Measurements from ENCODE around the gene DTD1. TPM values are rescaled to one million over a fixed set of nuclear protein-coding genes. Genes with fewer than 3 reads are reported as not detected.
"Not testable (repeated sequence)": the region's sequence is repeated elsewhere in the genome, so short reads cannot be mapped to it uniquely, and the experiment has no call there.

DTD1 gene
- total RNA-seq, 1 donor from 2014 or later, result 20.1 TPM

GRCh38 chr20:18738888-18739287 is 151.0 kb downstream of the DTD1 start:
- intact Hi-C loops (cut with micrococcal nuclease), result no loop called here

- intact Hi-C loops (cut with micrococcal nuclease), result no loop called here
These were observed 151.9 kb downstream of the DTD1 start for GRCh38 chr20:18739751-18740166.

GRCh38 chr20:18740726-18741125 is 152.9 kb downstream of the DTD1 start:
- intact Hi-C loops (cut with micrococcal nuclease), result no loop called here

- intact Hi-C loops (cut with micrococcal nuclease), result no loop called here
These were observed 155.0 kb downstream of the DTD1 start for GRCh38 chr20:18742841-18743240.

- intact Hi-C loops (cut with micrococcal nuclease), result no loop called here
These were observed 156.0 kb downstream of the DTD1 start for GRCh38 chr20:18743665-18744440.

GRCh38 chr20:18747090-18747489 is 159.2 kb downstream of the DTD1 start:
- intact Hi-C loops (cut with micrococcal nuclease), result no loop called here

- intact Hi-C loops (cut with micrococcal nuclease), result no loop called here
These were observed 161.1 kb downstream of the DTD1 start for GRCh38 chr20:18748987-18749386.

GRCh38 chr20:18749528-18749927 is 161.7 kb downstream of the DTD1 start:
- intact Hi-C loops (cut with micrococcal nuclease), result no loop called here

- intact Hi-C loops (cut with micrococcal nuclease), result no loop called here
These were observed 162.9 kb downstream of the DTD1 start for GRCh38 chr20:18750735-18751134.

GRCh38 chr20:18754030-18754652 is 166.3 kb downstream of the DTD1 start:
- intact Hi-C loops (cut with micrococcal nuclease), result no loop called here

- intact Hi-C loops (cut with micrococcal nuclease), result no loop called here
These were observed 166.8 kb downstream of the DTD1 start for GRCh38 chr20:18754653-18755045.

GRCh38 chr20:18760852-18761251 is 173.0 kb downstream of the DTD1 start:
- intact Hi-C loops (cut with micrococcal nuclease), result not testable (repeated sequence)

- intact Hi-C loops (cut with micrococcal nuclease), result no loop called here
These were observed 179.8 kb downstream of the DTD1 start for GRCh38 chr20:18767676-18768075.

- intact Hi-C loops (cut with micrococcal nuclease), result no loop called here
These were observed 185.7 kb downstream of the DTD1 start for GRCh38 chr20:18773566-18773965.

- intact Hi-C loops (cut with micrococcal nuclease), result no loop called here
These were observed 186.4 kb downstream of the DTD1 start for GRCh38 chr20:18774207-18774606.

GRCh38 chr20:18775633-18776032 is 187.8 kb downstream of the DTD1 start:
- intact Hi-C loops (cut with micrococcal nuclease), result no loop called here

GRCh38 chr20:18778690-18779392 is 191.0 kb downstream of the DTD1 start:
- intact Hi-C loops (cut with micrococcal nuclease), result no loop called here

- intact Hi-C loops (cut with micrococcal nuclease), result no loop called here
These were observed 192.7 kb downstream of the DTD1 start for GRCh38 chr20:18780385-18781130.

- intact Hi-C loops (cut with micrococcal nuclease), result no loop called here
These were observed 193.7 kb downstream of the DTD1 start for GRCh38 chr20:18781509-18781908.

- intact Hi-C loops (cut with micrococcal nuclease), result no loop called here
These were observed 195.6 kb downstream of the DTD1 start for GRCh38 chr20:18783385-18783959.

GRCh38 chr20:18787046-18787445 is 199.2 kb downstream of the DTD1 start:
- intact Hi-C loops (cut with micrococcal nuclease), result not testable (repeated sequence)

Measured in T-helper 1 cell treated with Interleukin-12 subunit alpha and Interleukin-12 subunit beta and Interleukin-4 antibody, amounts not matched to agents 30 ng/mL and 1 ng/mL, for 36 hours (primary cell).